Stimulated activated CD8-positive, alpha-beta memory T cell treated with anti-CD3 and anti-CD28 coated beads, Interleukin-12 subunit alpha, Interleukin-12 subunit beta, amount 100 ng/mL, for 24 hours (primary cell): ENCODE measurements around the gene VSIG10.

Source experiments
- DNase-seq: peaks from one replicate; pipeline ENCODE4 v3.0.0-alpha.2; 2020; ENCODE audit errors: extremely low read depth

VSIG10 gene

GRCh38 chr12:118060301-118061010 is 43.4 kb downstream of the VSIG10 start:
- no peak for DNase-seq

- DNase-seq = no peak
Measured at GRCh38 chr12:118059341-118060191, 44.2 kb downstream of the VSIG10 start.

GRCh38 chr12:118058881-118059280 is 44.9 kb downstream of the VSIG10 start:
- no peak for DNase-seq

- DNase-seq = no peak
Measured at GRCh38 chr12:118058227-118058626, 45.6 kb downstream of the VSIG10 start.

GRCh38 chr12:118055865-118056773 is 47.7 kb downstream of the VSIG10 start:
- no peak for DNase-seq

- DNase-seq = peak; percentile 53
Measured at GRCh38 chr12:118055144-118055557, 48.7 kb downstream of the VSIG10 start.

- no peak for DNase-seq
Measured at GRCh38 chr12:118053071-118053985, 50.5 kb downstream of the VSIG10 start.

GRCh38 chr12:118052324-118053070 is 51.3 kb downstream of the VSIG10 start:
- no peak for DNase-seq

GRCh38 chr12:118050972-118051910 is 52.6 kb downstream of the VSIG10 start:
- DNase-seq = no peak

GRCh38 chr12:118046430-118046829 is 57.4 kb downstream of the VSIG10 start:
- no peak for DNase-seq

- DNase-seq = no peak
Measured at GRCh38 chr12:118044577-118044976, 59.2 kb downstream of the VSIG10 start.

GRCh38 chr12:118044075-118044474 is 59.7 kb downstream of the VSIG10 start:
- DNase-seq = no peak

GRCh38 chr12:118042091-118042490 is 61.7 kb downstream of the VSIG10 start:
- DNase-seq = no peak

GRCh38 chr12:118038137-118038536 is 65.7 kb downstream of the VSIG10 start:
- no peak for DNase-seq

- no peak for DNase-seq
Measured at GRCh38 chr12:118036672-118037411, 67.0 kb downstream of the VSIG10 start.

GRCh38 chr12:118035190-118036041 is 68.4 kb downstream of the VSIG10 start:
- DNase-seq = no peak

- no peak for DNase-seq
Measured at GRCh38 chr12:118034429-118035189, 69.2 kb downstream of the VSIG10 start.
